NT2/D1 (cell line): Measurements from ENCODE around the gene HNRNPU.

ENCODE experiments used
- YY1 ChIP-seq: IDR thresholded peaks from 2 replicates; pipeline ENCODE4 v1.6.1; 2011; ENCODE audit not compliant: insufficient read length, insufficient read depth
- ZNF274 ChIP-seq: IDR thresholded peaks from 2 replicates; pipeline ENCODE4 v1.6.1; 2011; ENCODE audit warnings: mild to moderate bottlenecking, low read depth, low read length

GRCh38 chr1:244876228-244876910 is 12.0 kb upstream of the HNRNPU start:
- no peak for TF ChIP-seq YY1
- TF ChIP-seq ZNF274 = no peak
